Subcutaneous adipose tissue (tissue), 4 donors: ENCODE results near the gene B4GALT2. TPM values are rescaled to one million over a fixed set of nuclear protein-coding genes. Genes with fewer than 3 reads are reported as not detected.

Experiments
- total RNA-seq, 4 donors: library from RNA; depleted of rRNA; stranded (reverse); fragments of >200 nt; gene quantifications; one replicate each; pipeline ENCODE4 v1.1.0, GENCODE V29; 2016
- TF ChIP-seq, protein P1 (sequence below): fragments of 450-650 bp; IDR thresholded peaks from one replicate; pipeline ENCODE4 v1.5.1; 2016; ENCODE audit warnings: low read depth, mild to moderate bottlenecking, control low read depth, antibody characterized with exemption, moderate library complexity

Gene B4GALT2
- total RNA-seq, 4 donors from 2014 or later, result 21.1 to 44.3 (median 26.7) TPM

GRCh38 chr1:43957407-43958040 lies 21.5 kb upstream of the B4GALT2 start:
- TF ChIP-seq, protein P1, sequence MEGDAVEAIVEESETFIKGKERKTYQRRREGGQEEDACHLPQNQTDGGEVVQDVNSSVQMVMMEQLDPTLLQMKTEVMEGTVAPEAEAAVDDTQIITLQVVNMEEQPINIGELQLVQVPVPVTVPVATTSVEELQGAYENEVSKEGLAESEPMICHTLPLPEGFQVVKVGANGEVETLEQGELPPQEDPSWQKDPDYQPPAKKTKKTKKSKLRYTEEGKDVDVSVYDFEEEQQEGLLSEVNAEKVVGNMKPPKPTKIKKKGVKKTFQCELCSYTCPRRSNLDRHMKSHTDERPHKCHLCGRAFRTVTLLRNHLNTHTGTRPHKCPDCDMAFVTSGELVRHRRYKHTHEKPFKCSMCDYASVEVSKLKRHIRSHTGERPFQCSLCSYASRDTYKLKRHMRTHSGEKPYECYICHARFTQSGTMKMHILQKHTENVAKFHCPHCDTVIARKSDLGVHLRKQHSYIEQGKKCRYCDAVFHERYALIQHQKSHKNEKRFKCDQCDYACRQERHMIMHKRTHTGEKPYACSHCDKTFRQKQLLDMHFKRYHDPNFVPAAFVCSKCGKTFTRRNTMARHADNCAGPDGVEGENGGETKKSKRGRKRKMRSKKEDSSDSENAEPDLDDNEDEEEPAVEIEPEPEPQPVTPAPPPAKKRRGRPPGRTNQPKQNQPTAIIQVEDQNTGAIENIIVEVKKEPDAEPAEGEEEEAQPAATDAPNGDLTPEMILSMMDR, result no peak

DNA sequence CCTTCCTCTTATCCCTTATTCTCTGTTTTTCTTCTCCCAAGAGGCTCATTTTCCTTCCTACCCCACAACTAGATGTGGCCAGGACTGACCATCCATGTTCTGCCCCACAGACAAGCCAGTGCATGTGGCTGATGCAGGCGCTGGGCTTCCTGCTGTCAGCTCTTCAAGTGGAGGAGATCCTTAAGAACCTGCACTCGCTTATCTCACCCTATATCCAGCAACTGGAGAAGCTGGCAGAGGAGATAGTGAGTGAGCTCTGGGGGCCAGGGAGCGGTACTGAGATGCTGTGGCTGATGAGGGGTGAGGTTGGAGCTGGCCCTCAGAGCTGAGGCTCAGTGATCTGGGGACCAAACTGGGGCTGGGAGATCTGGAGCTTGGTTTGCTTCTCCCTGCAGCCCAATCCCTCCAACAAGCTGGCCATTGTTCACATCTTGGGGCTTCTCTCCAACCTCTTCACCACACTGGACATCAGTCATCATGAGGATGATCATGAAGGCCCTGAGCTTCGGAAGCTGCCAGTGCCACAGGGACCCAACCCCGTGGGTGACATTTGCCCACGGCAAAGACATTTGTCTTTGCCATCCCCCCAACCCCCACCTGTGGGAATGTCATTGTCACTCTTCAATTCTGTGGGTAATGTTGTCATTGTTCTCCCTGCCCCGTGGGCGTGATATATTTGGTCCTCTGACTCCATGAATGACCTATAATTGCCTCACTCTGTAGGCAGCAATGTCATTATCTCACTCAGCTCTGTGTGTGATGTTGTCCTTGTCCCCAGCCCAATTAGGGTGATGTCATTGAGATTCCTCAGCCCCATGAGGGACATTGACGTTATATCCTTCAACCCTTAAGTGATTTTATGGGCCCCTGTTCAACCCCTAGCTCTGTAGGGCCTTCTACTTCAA lies 20.4 kb upstream of the B4GALT2 start:
- TF ChIP-seq, protein P1, result no peak

DNA sequence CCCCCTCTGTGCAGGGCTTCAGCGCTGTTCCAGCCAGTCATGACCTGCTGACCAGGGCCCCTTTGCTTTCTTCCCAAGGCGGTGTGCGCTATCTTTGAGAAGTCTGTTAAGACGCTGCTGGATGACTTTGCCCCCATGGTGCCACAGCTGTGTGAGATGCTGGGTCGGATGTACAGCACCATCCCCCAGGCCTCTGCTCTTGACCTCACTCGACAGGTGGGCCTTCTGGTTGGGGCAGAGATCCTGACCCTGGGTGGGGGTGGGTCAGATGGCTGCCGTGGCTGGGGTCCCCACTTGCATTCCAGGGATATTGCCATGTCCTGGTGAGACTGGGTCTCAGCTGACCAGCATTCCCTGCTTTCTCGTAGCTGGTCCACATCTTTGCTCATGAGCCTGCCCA lies 18.2 kb upstream of the B4GALT2 start:
- TF ChIP-seq, protein P1, result no peak

DNA sequence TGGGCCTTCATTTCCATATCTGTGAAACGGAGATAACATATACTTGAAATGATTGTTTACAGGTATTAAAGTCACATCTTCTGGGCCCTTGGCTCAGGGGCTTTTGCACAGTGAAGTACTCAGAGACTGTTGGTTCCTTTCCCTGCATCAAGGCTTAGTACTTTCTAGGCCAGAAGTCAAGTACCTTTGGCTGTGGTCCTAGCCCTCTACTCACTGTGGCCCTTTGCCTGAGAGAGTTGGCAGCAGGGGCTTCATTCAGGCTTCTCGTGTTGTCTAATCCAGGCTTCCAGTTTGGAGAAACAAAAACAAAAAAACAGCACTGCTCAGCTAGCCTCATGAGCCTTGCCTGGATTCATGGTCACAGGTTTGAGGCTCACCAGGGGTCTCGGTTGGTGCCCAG lies 17.3 kb upstream of the B4GALT2 start:
- TF ChIP-seq, protein P1, result no peak

GRCh38 chr1:43962324-43962723 lies 16.7 kb upstream of the B4GALT2 start:
- TF ChIP-seq, protein P1, result no peak

- TF ChIP-seq, protein P1, result no peak
Observed at GRCh38 chr1:43963006-43963405, 16.0 kb upstream of the B4GALT2 start.

DNA sequence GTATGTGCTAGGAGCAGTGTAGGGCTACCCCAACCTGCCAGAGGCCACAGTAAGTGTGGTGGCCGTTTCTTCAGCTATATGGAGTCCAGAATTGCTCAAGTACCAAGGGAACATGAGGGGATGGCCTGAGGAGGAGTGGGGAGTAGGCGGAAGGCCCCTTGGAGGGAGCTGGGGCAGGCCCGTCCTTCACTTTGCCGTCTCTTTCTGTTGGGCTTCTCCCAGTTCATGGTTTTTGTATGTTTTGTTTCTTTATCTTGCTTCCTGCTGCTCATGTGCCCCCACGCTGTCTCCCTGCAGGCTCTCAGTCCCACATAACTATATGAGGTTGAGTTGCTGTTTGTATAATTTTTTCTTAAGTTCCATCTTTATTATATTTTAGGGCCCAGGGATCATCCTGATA lies 15.1 kb upstream of the B4GALT2 start:
- TF ChIP-seq, protein P1, result no peak
